Peyer's patch (tissue), 4 donors: ENCODE measurements around the gene SLC6A11.

Source experiments
- CTCF ChIP-seq, 6 experiments: fragments of 450-650 bp in 4 of 6; fragments of 200-600 bp in 2 of 6; sonication (generic) in 1 of 6; IDR thresholded peaks; one replicate each; pipeline ENCODE4 v1.5.1; 2017 to 2019; ENCODE audit warnings: antibody characterized with exemption in 6 of 6, mild to moderate bottlenecking in 3 of 6, moderate library complexity in 1 of 6
- POLR2A ChIP-seq, 2 donors: fragments of 450-650 bp; IDR thresholded peaks; one replicate each; pipeline ENCODE4 v1.5.1; 2017; ENCODE audit warnings: antibody characterized with exemption in 2 of 2, mild to moderate bottlenecking in 2 of 2, moderate library complexity in 2 of 2

GRCh38 chr3:10937141-10937825 lies 121.3 kb downstream of the SLC6A11 start:
- no peak for TF ChIP-seq POLR2A (IDR thresholded peaks at IDR 0.05)
- TF ChIP-seq CTCF (IDR thresholded peaks at IDR 0.05): no peak
